ENCODE data around the gene METTL23.

DNA sequence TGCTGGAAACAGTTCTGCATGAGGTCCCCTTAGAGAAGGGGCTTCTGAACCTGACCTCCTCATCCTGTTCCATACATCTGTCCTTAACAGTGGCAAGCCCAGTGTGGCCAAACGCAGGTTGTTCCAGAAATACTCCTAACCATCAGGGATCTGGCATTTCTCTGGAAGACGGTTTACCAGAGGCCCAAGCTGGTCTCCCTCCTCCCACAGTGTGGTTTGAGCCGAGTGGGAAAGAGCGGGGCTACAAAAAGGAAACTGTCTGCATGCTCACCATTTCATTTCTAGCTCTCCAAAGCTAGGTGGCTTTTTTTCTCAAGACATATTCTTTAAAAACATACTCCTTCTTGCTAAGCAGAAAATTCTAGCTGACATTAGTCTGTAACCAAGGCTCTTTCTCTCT lies 21.8 kb upstream of the METTL23 start:
- no peak for TF ChIP-seq POLR2AphosphoS5 (IDR thresholded peaks at IDR 0.05; ENCODE audit: low read depth, low read length)
- TF ChIP-seq POLR2A (IDR thresholded peaks at IDR 0.05; ENCODE audit: borderline replicate concordance, extremely low read depth, insufficient read depth, insufficient read length): no peak
- TF ChIP-seq, protein P1, sequence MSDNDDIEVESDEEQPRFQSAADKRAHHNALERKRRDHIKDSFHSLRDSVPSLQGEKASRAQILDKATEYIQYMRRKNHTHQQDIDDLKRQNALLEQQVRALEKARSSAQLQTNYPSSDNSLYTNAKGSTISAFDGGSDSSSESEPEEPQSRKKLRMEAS (IDR thresholded peaks at IDR 0.05): no peak
- TF ChIP-seq, protein P2, sequence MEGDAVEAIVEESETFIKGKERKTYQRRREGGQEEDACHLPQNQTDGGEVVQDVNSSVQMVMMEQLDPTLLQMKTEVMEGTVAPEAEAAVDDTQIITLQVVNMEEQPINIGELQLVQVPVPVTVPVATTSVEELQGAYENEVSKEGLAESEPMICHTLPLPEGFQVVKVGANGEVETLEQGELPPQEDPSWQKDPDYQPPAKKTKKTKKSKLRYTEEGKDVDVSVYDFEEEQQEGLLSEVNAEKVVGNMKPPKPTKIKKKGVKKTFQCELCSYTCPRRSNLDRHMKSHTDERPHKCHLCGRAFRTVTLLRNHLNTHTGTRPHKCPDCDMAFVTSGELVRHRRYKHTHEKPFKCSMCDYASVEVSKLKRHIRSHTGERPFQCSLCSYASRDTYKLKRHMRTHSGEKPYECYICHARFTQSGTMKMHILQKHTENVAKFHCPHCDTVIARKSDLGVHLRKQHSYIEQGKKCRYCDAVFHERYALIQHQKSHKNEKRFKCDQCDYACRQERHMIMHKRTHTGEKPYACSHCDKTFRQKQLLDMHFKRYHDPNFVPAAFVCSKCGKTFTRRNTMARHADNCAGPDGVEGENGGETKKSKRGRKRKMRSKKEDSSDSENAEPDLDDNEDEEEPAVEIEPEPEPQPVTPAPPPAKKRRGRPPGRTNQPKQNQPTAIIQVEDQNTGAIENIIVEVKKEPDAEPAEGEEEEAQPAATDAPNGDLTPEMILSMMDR (IDR thresholded peaks at IDR 0.05 in 2 of 3, conservative IDR thresholded peaks at IDR 0.05 in 1 of 3; ENCODE audit: borderline replicate concordance in 1 of 3, insufficient read depth in 1 of 3, low read depth in 2 of 3, low read length in 2 of 3): no peak
- TF ChIP-seq EZH2phosphoT487 (IDR thresholded peaks at IDR 0.05; ENCODE audit: borderline replicate concordance): no peak
- TF ChIP-seq CEBPB (IDR thresholded peaks at IDR 0.05; ENCODE audit: low read depth): no peak

Measured in HCT116 (cell line).